Kidney tubule cell (primary cell): ENCODE data around the gene PIRT.

Source experiments
- DNase-seq: peaks from one replicate; pipeline ENCODE4 v3.0.0-alpha.2; 2018; ENCODE audit warnings: low spot score

The PIRT gene

DNA sequence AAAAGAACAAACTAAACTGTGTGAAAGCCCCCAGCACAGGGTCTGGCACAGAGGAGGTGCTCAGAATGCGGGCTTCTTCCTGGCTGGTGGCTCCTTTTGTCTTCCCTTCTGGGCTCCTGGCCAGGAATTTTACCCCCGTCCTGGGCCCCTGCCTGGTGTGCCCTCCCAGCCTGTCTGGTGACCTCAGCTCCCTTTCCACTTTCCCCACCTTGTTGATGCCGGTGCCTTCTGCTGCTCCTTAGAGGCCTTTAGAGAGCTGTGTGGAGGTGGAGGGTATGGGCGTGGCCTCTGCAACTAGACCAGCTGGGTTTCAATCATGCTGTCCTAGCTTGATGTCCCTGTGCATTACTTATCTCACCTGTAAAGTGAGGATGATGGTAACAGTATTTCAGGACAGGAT, 16.8 kb downstream of the PIRT start:
- no peak for DNase-seq

DNA sequence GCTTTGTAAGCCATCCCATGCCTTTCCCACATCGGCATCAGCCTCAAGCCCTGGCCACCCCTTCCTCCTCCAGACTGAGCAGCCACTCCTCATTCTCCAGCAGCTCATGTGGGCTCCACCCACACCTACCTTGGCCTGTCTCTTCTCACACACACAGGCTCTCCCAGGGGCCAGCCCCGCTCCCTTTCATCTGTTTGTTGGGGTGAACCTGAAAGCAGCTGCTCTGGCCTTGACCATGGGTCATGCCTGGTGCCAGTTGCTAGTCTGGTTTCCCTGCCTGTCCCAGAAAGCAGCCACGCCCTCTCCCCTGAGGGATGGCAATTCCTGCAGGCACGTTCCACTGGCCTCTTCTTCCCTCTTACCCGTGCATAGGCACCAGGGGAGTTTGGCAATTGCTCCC, 22.6 kb downstream of the PIRT start:
- DNase-seq, result no peak

DNA sequence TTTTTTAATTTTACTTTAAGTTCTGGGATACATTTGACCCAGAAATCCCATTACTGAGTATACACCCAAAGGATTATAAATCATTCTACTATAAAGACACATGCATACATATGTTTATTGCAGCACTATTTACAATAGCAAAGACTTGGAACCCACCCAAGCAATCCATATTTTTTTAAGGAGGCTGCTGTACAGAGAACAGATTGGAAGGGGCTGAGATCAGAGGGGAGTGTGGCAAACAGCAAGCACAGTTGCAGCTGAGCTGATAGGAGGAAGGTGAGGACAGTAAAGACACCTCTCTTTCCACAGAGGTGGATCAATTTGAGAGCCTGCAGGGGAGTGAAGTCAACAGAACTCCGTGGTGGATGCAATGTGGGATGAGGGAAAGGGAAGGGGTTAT, 23.8 kb downstream of the PIRT start:
- DNase-seq, result no peak

DNA sequence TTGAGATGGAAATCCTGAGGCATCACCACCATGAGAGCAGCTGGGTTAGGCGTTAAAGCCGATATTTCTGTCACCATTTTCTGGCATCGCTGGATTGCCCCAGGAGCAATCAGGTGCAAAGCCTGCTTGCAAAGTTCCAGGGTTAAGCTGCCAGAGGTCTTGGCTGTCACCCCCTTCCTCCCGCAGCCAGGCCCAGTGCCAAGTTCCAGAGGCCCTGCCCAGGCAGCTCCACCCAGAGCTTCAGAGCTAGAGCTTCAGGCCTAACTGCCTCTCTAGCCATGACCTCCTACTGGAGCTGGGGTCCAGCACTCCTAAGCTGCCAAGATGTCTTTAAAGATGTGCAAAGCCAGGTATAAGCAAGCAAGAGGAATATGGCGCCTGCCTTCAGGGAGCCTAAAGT, 25.2 kb downstream of the PIRT start:
- DNase-seq, result no peak

DNA sequence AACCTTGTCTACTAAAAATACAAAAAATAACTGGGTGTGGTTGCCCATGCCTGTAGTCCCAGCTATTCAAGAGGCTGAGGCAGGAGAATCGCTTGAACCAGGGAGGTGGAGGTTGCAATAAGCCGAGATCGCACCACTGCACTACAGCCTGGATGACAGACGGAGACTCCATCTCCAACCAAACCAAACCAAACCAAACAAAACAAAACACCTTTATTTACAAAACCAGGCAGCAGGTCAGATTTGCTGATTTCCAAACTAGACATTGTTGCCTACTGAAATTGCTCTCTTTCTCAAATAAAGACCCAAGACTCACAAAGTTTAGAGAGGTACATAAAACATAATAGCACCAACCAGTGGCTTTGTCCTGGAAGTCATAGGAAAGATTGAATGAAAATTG, 28.3 kb downstream of the PIRT start:
- DNase-seq, result no peak

DNA sequence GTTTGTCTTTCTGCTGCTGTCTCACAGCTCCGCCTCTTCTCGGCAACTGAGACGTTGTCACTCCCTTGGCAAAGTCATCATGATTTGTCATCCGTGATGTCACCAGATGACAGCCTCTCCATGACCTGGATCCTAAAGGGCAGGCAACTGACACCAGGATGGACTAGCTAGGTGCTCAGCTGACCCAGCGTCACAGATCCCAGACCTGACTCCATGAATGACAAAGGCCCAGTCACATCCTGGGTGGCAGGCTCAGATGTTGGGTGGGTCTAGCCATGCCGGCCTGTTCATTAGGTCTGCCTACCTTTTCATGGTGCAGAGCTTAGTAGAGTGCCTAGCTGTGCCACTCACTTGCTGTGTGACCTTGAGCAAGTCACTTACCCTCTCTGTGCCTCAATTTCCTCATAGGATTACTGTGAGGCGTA, 30.2 kb downstream of the PIRT start:
- DNase-seq, result no peak

DNA sequence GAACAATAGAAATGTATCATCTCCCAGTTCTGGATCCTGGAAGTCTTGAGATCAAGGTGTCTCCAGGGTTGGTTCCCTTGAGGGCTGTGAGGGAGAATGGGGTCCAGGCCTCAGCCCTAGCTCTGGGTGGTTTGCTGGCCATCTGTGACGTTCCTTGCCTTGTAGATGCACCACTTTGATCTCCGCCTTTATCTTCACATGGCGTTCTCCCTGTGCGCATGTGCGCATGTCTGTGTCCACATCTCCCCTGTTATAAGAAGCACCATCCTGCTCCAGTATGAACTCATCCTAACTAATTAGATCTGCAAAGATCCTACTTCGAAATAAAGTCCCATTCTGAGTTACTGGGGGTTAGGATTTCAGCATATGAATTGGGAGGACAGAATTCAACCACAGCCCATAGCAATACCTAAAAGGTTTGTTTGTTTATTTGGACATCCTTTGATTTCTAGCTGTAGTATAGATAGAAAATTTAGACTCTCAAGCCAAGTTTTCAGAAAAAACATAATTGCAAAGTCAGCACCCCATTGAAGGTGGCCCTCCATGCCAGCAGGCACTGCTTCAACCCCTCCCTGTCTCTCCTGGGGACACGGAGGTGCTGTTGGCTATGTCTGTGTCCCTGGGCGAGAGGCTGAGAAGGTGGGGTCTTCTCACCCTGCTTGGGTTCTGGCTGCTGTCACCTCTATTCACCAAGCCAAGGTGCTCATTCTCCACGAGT, 31.2 kb downstream of the PIRT start:
- no peak for DNase-seq

DNA sequence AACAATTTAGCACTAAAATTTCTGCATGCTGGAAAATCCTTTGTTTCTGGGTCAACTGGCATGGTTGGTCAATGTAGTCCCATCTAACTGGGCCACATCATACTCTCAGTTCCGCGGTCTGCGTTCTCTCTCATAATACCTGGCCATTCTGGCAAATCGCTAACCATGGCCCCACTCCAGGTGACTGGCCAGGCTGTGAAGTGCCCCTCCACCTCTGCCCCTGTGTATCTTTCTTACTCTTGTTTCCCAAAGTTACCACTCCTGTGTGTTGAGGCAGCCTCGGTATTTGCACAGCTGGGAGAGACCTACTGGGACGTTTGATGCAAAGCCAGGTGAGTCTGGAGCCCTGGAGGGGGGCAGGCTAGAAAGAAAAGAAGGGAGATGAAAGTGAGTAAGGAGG, 32.0 kb downstream of the PIRT start:
- no peak for DNase-seq

DNA sequence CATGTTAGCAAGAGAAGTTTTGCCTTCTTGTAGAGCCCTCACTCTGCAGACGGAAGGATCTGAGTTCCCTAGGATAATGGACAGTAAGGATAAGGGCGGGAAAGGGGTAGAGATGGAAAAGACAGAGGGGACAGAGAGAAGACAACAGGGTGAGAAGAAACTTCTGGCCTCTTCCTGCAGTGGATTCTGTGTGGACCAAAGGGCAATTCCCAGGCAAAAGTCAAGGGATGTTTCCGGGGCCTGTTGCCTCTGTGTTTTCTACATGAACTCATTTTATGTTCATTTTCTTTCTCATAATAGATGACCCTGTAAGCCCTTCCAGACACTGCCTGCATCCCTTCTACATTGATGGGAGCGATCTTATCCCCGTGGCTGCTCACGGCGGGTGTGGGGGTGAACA, 33.3 kb downstream of the PIRT start:
- no peak for DNase-seq

DNA sequence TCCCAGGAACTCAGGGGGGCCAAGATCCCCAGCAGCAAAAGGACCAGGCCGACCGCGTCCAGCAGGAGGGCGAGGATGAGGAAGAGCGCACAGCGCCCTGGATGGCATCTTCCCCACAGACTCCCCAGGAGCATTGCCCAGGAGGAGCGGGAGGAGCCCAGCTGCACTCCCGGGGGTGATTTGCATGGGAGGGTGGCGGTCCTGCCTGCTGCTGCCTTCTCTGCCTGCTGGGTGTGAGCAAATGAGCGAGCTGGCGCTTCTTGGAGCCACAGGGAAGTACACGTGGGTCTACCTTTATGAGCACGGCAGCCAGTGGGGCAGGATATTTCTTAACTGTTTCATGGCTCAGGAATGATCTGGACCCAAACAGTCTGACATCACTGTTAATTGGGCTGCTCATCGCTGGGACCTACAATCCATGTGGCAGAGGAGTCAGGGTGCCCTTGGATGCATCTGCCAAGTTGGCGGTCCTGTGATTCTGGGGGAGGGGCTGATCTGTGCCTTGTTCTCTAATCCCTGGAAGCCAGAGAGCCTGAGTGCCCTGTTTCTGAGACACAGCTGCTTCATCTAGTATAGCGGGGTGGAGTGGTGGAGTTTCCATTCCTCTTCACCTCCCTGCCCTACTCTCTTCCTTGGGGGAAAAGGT, 33.9 kb downstream of the PIRT start, which contains the start of gene TMEM238L:
TMEM238L (minus strand) TSS at position 270 of the 646 bp plus-strand sequence; CDS start at position 134, 136 bp downstream.
- DNase-seq, result no peak

DNA sequence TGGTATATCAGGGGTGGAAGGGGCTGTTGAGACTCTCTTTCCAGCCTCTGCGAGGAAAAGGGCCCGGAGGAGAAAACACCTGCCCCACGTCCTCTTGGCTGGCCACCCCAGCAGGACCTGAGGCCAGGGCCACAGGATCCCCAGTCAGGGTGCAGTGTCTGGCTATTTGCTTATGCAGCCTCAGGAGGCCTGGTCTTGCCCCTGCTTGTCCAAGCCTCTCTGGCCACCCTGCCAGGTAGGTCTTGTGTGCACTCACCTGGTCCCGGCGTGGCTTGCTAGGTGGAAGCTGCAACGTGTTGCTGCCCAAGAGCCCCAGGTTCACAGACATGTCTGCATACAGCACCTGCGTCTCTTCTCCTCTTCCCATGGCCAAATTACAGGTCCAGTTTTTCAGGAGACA, 34.5 kb downstream of the PIRT start:
- DNase-seq, result no peak

DNA sequence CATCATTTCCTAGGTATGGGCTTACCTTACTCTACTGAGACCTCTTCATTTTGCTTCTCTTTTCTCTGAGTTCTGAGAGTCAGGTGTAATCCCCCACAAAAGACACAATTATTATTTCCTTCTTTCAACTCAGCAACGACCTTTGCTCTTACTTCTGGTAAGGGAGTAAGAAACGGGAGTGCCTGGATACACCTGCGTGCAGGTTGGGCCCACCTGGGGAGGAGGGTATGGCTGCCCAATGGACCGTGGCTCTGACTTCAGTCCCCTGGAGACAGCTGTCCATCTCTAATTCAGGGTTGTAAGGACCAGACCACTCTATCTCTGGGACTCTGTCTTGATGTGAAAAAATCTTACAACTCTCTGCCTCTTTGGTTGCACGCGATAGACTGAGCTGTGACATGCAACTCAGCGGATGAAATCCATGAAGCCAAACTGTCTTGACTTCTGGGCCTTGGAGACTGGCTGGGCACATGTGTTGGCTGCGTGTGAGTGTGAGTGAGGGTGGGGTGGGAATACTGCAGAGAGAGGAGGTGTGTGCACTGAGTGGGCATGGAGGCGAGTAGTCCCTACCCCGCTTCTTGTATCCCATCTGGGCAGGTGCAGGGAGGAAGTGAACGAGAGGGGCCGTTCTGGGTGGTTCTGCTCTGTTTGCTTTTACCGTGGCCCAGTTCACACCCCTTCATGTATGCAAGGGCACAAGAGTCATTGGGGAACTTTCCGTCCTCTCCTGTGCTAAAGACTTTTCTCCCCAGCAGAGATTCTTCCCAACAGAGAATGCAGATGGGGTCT, 35.2 kb downstream of the PIRT start:
- DNase-seq, result no peak

DNA sequence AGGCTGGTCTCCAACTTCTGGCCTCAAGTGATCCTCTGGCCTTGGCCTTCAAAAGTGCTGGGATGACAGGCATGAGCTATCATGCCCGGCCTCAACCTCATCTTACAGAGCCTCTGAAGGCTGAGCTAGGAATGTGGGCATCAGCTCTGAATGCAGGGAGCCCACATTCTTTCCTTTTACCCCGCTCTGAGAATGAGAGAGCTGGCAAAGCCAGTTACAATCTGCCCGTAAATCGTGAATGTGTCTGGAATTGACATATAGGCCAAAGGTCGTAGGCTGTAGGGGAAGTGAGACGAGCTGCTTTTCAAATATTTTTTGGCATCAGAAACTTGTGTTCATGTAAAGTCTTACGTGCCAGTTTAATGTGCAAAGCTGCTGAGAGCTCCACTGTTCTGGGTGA, 38.5 kb downstream of the PIRT start:
- DNase-seq, result no peak

DNA sequence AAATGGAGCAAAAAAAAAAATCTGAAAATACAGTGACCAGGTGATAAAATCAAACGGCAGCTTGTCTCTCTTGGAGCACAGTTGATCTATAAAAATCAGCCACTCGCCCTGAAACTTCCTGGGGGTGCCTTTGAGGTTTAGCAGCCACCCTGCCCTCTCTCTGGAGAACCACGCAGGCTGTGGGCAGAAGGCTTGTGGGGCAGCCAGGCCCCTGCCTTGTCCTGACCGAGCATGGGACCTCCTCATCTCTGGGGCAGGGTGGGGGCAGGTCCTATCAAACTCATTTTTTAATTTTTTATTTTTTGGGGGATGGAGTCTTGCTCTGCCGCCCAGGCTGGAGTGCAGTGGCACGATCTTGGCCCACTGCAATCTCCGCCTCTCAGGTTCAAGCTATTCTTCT, 39.0 kb downstream of the PIRT start:
- no peak for DNase-seq

DNA sequence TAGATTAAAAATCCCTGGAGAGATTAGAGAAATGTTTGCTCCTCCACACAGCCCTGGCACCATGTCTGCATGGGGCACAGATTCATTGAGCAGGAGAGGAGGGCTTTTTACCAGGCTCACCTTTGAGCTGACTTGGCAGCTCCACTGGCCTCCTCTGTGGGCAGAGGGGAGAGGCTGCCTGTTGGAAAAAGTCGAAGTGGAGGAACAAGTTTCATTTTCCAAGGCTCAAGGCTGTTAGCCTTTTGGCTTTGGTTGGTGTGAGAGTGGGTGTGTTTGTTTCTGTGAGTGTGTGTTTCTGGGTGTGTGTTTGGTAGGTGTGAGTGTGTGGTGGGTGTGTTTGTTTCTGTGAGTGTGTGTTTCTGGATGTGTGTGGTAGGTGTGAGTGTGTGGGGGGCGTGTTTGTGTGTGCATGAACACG, 39.5 kb downstream of the PIRT start:
- no peak for DNase-seq

DNA sequence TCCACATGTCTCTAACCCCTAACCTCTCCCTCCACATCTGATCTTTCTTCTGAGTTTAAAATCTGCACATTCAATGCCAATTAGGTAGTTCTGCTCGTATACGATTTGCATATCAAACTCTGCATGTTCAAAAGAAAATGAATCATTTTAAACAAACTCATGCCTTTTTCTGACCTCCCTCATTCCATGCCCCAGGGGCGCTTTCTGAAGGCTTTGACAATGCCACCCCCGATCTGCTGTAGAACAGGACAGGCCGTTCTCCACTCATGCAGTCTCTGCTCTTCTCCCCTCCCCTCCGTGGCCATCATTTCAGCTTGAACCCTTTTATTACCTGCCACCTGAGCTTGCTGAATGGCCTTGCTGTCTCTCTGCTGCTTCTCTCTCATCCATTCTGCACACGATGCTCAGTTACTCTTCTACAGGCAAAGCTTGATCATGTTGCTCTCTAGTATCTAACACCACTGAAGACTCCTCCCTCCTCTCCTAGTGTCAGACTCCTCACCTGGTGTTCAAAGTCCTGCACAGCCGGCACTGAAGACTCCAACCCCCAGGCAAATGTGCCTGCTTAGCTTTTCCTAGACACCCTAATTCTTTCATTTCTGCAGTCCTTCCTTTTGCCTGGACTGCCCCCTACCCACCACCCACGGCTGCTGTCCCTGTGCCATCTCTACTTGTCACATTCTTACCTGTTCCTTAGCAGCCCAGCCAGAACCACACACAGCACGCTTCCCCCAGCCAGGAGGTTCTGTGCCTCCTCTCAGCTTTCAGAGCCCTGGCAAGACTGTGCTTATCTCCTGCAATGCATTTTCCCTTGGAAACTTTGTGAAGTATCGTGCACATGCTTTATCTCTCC, 40.2 kb downstream of the PIRT start:
- no peak for DNase-seq

DNA sequence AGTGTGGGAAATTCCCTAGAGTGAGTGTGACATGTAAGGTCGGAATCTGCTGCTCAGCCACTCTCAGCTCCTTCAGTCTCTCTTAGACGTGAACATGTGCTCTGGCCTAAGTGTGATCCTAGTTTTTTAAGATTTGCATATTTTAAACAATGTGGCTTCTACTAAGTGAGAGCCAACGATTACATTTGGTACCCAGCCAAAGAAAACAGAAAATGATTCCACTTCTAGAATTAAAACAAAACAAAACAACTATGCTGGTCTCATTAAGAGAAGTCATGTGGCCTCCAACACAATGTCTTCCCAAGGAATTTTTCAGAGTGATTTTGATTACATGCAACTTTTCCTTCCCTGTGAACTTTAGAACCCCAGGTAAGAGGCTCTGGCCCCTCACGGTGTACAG, 44.1 kb downstream of the PIRT start:
- peak; percentile 6 for DNase-seq

DNA sequence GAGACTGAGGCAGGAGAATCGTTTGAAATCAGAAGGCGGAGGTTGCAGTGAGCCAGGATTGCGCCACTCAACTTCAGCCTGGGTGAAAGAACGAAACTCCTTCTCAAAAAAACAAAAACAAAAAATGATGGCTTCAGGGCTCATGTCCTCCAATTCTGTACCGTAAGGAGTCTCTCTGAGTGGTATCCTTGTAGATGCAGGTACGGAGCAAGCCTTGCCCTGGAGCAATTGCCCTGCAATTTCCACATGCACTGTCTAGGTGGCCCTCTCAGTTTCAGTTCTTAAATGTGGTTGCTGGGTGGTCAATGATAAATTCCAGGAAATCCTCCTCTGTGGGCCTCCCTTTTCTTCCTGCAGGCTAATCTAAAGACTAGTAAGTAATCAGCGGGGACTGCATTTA, 44.6 kb downstream of the PIRT start:
- DNase-seq, result no peak

DNA sequence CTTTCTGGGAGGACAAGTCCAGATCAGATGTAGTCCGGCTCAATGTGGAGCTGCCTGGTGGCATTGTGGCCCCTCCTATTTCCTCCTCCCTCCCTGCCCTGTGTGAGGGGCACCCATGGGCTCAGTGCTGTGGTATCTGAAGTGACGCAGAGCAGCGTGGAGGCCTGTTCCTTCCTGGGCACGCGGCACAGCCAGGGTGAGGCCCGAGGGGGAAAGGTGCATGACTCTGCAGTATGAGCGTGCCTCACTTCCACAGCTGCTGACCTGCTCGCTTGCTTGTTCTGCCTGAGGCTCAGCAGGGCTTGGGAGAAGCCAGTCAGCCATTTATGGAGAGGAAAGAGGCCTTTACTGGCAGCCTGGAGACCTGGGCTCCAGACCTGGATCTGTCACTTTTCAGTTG, 45.7 kb downstream of the PIRT start:
- DNase-seq, result peak; percentile 69

DNA sequence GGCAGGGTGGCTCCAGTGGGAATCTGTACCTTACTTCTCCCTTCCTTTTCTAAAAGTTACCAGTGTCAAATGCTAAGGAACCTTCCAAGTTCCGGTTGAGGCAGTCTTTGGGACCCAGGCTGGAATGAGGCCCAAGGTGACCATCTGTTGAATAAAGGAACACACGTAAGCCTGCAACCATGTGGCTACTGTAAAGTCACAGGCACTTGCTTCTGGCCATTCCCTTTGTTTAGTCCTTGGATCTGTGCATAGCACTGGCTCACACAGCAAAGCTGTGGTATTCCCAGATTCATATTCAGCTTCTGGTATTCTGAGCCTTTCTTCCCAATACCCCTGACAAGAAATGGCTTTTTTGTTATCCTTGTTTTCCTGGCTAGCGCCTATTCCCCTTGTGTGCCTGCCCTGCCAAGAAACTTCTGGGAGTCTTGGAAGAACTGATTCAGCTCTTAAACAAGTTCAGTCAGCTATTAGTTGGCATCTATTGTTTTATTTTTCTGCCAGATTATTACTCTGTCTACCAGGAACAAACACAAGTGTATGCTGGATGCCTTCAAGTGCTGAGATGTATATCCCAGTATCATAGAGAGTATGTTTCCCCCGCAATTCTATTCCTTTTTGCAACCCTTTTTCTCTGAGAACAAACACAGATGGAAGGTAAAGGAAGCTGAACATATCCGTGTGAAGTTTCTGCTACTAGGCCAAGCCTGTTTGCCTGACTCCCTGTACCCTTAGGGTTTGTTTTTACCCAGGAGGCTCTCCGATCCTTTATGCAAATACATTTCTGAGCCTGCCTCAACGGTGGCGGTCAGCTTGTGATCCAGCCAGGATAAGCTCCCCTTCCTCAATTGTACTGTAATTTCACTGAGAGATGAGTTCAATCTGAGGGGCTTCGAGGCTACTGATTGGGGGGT, 47.1 kb downstream of the PIRT start:
- DNase-seq, result peak; percentile 32

DNA sequence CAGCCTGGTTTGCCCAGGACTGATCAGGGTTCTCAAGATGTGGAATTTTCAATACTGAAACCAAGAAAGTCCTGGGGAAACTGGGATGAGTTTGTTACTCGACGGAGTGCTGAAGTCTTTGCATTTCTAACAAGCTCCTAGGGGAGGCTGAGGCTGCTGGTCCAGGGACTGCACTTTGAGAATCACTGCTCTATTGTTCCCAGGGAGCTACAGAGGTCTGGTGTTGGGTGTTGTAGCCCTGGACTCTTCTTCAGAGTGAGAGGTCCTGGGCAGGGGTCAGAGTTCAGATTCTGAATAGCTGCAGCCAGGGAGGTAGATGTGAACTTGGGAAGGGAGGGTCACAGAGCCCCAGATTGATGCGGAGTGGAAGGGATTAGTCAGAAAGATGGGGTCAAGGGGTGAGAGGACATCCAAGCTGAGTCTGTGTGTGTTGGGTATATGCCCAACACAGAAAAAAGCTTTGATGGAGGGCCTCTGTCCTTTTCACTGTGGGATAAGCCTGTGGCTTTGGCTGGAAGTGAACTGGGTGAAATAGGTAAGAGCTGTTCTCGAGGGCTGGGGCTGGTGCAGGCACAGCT, 48.1 kb downstream of the PIRT start:
- DNase-seq, result no peak
